HG03064 (cell line): ENCODE data around the gene COL23A1.

ENCODE experiments used
- ATAC-seq: cut with Tn5 transposase; IDR thresholded peaks from one replicate; pipeline ENCODE4 v1.9.1; 2021; ENCODE audit warnings: low read depth; ENCODE audit not compliant: unreplicated experiment

COL23A1 gene

DNA sequence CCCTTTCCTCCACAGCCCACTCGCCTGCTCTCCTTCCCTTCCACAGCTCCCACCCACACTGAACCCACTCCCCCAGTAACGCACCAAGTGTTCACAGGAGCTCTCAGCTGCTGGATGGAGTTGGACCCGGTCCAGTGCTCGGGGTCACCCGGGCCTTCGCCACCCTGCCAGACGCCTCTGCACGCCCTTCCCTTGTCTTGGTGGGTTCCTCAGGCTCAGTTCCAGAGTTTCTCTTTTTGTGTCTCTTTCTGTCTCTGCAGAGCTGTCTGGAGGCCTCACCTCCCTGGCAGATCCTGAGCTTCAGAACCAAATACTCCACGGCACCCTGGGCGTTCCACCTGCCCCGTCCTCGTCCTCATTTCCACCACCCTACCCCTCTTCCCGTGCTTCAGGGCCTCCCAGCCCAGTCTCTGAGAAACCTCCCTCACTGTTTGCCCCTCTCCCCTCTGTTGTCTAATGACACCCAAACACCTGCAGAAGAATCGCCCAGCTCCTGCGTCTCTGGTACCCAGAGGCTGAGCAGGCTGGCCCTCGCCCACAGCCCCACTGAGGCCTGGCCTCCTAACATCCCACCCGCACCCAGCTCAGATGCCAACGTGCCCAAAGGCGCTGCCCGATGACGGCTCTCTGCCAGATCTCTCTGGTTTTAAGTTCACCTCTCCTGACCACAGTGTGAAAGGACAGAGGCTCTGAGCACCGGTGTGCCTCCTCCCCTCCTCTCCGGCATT is 74.3 kb downstream of the COL23A1 start:
- ATAC-seq = no peak

GRCh38 chr5:178514851-178515418 is 75.3 kb downstream of the COL23A1 start:
- no peak for ATAC-seq

DNA sequence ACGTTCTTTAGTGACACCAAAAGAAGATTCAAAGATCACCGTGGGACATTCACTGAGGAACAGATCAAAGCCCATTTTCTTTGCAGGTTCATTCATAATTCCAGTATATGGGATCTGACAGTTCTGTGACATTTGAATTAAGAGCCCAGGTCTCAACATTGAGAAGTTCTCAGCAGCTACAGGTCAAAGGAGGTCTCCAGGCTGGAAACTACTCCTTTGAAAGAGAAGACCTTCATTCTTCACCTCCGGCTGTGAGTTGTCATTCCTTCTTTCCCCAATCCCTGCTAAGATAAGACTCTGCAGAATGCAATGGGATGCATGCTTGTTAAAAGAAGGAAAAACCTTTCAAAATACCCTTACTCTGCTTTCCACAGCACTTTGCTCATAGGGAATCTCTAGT is 79.0 kb downstream of the COL23A1 start:
- no peak for ATAC-seq

DNA sequence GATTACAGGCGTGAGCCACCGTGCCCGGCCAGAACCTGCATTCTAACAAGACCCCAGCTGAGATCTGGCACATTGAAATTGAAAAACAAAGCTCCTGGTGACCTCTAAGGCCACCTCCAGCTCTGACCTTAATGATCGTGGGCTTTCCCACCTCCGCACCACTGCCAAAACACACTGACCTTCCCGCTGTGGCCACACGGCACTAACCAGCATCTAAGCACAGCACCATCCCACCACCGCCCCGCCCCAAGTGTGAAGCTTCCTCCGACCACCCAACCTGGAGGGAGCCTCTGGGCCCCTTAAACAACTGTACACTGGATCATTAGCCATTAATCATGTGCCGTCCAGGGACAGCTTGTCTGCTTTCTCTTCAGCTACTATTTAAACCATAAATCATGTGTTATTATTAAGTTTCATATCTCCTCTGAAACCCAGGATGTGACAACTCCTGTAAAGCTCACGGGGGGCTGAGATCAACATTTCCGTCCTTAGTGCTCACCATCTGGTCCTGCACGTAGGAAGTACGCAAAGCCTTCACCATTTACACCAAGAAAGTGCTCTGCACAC is 80.6 kb downstream of the COL23A1 start:
- ATAC-seq = no peak

- ATAC-seq = no peak
Observed at GRCh38 chr5:178507151-178507932, 82.9 kb downstream of the COL23A1 start.

DNA sequence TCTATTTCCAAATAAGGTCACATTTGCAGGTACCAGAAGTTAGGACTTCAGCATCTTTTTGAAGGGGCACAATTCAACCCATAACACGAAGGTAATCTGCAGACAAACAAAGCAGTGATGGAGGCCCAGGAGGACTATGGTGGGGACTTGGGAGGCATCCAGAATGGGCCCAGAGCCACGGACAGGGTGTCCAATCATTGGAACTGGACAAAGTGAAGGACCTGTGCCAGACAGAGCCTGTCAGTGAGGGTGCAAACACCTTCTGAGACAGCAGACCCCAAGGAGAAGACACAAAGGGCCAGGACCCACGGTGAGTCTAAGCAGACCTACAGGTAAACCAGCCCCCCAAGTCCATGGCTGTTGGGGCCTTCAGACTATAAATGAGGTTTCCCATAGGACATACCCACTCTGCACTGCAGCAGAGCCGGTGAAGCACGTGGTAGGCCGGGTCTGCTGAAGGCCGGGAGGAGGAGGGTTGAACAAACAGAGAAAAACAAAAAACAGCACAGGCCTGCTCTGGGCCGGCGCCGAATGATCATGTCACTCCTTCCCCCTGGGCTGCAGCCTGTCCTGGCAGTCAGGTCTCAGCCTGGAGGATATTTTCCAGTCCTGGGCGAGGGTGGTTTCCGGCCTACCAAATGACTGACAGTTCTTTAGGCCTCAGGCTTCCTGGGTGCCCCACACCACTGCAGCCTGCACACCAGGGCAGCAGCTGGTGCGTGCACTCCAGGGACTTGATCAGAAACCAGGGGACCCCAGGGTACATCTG is 84.4 kb downstream of the COL23A1 start:
- no peak for ATAC-seq

DNA sequence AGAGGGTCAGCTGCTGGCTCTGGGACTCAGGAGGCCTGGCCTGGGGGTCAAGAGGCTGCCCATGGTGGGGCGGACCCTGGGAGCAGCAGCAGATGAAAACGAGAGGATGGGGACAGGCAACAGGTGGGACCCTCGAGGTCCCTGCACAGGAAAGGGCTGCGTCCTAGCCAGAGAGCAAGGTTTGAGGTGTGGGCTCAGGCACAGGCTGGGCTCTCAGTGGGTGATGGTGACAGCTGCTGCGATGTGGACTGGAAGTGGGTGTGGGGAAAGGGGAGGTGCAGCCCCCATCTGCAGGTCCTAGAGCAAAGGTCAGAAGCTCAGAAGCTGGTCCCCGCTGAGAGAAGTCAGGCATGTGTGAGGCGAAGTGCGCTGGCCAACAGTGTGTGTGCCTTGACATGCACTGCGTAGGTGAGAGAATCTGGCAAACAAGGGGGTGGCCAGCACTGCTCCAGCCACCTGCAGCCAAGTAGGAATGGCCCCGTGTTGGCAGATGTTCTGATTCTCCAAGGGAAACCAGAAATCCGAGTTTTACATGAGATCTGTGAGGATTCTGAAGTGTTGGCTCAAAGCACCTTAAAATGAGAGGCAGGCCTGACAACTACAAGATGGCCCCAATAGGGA is 85.7 kb downstream of the COL23A1 start:
- ATAC-seq = no peak

DNA sequence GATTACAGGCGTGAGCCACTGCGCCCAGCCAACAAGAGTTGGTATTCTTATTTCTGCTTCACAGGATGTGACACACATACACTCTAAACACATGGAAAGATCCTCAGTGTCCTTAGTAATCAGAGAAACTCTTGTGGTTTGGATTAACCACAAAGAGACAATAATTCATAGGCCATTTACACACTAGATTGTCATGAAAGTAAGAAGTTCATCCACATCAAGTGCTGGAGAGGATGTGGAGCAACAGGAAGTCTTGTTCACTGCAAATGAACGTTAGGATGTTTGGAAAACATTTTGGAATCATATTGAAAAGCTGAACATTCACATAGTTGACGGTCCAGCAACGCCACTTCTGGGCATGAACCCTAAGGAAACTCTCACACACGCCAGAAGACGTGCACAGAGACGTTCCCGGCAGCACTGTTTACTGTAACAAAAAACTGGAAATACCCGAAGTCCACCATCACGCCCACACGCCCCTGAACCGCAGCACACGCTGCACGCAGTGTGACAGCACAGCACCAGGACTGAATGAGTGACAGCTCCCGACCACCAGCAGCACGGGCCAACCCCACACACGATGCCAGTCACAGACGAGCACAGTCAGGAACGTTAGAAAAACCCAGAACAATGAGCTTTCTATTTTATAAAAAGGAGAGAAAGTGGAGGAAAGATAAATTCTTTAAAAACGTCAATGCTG is 87.6 kb downstream of the COL23A1 start:
- no peak for ATAC-seq

GRCh38 chr5:178499352-178499751 is 90.8 kb downstream of the COL23A1 start:
- ATAC-seq = no peak

DNA sequence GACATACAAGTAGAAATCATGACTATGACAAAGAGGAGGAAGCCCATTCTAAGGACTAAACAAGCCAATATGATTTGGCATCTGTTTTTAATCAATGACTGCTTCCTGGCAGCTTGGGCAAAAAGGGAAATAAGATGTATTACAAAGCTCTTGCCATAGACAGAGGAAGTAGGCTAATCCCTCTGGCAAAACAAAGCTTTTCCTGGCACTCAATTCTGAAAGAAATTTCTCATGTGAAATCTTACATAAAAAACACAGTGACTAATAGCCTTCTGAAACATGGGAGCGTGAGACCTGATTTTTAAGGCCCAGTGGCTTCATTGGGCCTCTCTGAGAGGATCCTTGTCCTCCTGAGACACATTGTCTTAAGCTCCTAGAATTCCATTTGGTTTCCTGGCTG is 93.6 kb downstream of the COL23A1 start:
- no peak for ATAC-seq

DNA sequence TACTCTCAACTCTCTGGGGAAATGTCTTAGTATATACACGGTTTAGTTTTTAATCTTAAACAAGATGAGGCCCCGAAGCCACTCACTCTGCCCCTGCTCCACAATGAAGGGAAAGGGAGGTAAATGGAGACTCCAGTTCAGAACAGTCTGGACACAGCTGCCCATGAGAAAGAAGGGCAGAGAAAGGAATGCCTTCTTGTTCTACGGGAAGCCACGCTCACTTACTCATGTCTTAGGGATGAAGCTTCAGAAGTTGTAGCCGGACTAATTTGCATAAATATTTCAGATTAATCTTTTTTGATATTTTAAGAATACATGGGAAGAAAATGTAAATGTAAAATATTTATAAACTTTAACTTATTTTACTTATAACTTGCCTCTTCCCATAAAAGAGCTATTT is 94.0 kb downstream of the COL23A1 start:
- ATAC-seq = no peak

DNA sequence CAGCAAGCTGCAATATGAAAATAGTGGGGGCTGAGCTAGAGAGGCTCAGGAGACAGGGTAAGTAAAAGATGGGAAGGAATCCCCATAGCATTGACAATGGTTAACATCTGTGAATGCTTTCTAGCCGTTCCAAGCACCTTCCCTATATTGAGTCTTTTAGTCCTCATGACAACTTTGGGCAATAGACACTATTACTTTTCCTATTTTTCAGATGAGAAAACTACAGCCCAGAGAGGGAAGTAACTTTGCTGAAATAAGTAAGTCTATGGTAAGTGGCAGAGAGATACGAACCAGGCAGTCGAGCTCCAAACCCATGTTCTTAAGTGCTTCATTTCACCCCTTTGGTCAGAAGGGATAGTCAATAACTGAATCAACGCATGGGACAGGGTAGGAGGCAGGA is 94.5 kb downstream of the COL23A1 start:
- no peak for ATAC-seq

DNA sequence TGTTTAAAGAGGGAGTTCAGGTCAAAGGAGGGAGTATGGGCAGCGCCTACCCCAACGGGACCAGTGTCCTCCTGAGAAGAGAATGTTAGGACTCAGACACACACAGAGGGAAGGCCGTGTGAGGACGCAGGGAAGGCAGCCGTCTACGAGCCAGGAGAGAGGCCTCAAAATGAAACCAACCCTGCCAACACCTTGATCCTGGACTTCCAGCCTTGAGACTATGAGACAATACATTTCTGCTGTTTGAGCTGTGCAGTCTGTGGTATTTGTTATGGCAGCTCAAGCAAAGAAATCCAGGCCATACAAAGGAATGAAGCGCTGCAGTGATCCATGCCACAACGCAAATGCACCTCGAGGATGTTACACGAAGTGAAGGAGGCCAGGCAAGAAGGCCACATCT is 97.9 kb downstream of the COL23A1 start:
- no peak for ATAC-seq

GRCh38 chr5:178490935-178491652 is 99.1 kb downstream of the COL23A1 start:
- ATAC-seq = no peak

DNA sequence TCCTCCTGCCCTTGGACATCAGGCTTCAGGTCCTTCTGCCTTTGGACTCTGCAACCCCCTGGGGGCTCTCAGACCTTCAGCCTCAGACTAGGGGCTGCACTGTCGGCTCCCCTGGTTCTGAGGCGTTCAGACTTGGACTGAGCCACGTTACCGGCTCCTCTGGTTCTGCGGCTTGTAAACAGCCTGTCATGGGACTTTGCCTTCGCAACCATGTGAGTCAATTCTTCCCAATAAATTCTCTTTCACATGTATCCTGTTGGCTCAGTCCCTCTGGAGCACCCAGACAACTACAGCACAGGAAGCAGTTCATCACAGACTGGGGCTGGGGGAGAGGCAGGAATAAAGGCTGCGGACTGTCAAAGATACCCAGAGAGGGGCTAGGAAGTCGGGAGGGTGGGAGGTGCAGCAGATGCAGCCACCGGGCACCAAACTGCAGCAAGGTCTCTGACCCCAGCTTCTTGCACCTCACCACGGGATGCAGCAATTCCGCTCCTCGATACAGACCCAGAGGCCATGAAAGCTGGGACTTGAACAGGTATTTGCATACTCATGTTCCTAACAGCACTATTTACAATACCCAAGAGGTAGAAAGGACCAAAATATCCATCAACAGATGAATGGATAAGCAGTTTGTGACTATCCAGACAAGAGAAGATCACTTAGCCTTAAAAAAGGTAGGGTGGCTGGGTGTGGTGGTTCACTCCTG is 100.8 kb downstream of the COL23A1 start:
- no peak for ATAC-seq

DNA sequence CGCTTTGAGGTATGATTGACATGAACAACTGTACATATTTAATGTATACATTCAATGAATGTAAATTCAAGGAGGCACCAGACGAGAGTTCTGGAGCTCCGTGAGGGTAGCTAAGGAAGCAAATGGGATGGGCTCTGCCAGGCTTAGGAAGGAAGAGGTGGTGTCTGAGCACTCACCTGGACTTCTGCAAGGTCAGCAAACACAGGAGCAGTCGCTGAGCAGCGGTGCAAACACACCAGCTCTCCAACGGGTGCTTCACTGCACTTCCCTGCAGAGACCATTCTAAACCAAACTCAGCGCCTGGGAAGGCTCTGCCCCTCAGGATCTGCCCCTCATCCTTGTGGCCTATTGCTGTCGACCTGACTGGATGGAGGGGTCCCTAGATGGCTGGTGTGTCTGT is 101.5 kb downstream of the COL23A1 start:
- ATAC-seq = no peak

DNA sequence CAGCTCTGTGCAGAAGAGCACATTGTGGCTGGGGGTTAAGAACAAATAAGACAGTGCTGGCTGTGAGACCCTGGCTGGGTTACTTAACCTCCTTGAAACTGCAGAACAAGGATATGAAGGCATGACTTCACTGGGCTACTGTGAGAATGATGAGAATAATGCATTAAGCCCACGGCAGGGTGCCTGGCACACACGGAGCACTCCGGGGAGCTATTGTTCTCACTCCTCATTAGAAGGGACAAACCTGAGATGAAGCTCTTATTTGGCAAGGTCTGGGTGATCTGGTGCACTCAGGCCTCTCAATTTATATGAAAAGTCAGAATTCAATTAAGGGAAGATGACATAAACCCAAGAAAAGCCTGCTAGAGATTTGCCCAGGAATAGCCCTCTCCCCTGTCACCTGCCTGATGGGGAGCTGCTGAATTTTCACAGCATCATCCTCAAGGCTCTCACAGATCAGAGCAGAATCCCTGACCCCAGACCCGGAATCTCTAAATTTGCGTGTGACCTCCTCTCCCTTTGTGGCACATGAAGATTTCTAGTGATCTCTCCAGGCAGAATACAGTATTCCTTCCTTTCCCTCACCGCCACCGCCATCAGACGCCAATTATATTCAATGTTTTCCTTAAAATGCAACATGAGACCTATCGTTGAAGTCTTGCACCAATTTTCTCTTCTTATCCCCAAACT is 102.1 kb downstream of the COL23A1 start:
- no peak for ATAC-seq
